Colonic mucosa (tissue), 4 donors: ENCODE data around the gene MYL12A. TPM values are rescaled to one million over a fixed set of nuclear protein-coding genes. Genes with fewer than 3 reads are reported as not detected.
"Not testable (repeated sequence)": the region's sequence is repeated elsewhere in the genome, so short reads cannot be mapped to it uniquely, and the experiment has no call there.

Source experiments
- DNase-seq: peaks from one replicate; pipeline ENCODE4 v3.0.0-alpha.2; 2020
- H3K27ac ChIP-seq: fragments of 200-600 bp; one replicate; pipeline ENCODE4 v1.8.0; 2021
- H3K27me3 ChIP-seq: fragments of 200-600 bp; one replicate; pipeline ENCODE4 v1.8.0; 2021
- H3K36me3 ChIP-seq: fragments of 200-600 bp; one replicate; pipeline ENCODE4 v1.8.0; 2021
- H3K4me1 ChIP-seq: fragments of 200-600 bp; one replicate; pipeline ENCODE4 v1.8.0; 2021; ENCODE audit warnings: mild to moderate bottlenecking
- H3K4me3 ChIP-seq: fragments of 200-600 bp; one replicate; pipeline ENCODE4 v1.8.0; 2021
- H3K9ac ChIP-seq, 2 donors: one replicate each; pipeline ENCODE4 v1.7.0; 2013; ENCODE audit warnings: control low read depth in 2 of 2, low read depth in 2 of 2, low read length in 2 of 2
- H3K9me3 ChIP-seq: fragments of 200-600 bp; one replicate; pipeline ENCODE4 v1.8.0; 2021
- intact Hi-C: fragments of 100-400 bp; cut with DNase I; formaldehyde crosslinking; loops from one replicate; pipeline ENCODE4 v1.14.1; 2022
- total RNA-seq, 2 donors: library from RNA; stranded (reverse); fragmentation: NEBNext Ultra II Directional in 1 of 2; extraction: Animal tissue kit (Norgen Biotek cat#: 25700) in 1 of 2; gene quantifications; one replicate each; pipeline ENCODE4 v1.2.1, GENCODE V29; 2021
- TF ChIP-seq, protein P1 (sequence below): fragments of 200-600 bp; IDR thresholded peaks from one replicate; pipeline ENCODE4 v1.8.0; 2022; ENCODE audit warnings: antibody characterized with exemption, mild to moderate bottlenecking
- donor health status: healthy.
- donor health status: DM: no; HTN: no; CAD: no.
- donor health status: DM: no; HTN: no; CAD: no.

Gene MYL12A
- total RNA-seq, 2 donors from 2014 or later = 338 to 537 TPM

DNA sequence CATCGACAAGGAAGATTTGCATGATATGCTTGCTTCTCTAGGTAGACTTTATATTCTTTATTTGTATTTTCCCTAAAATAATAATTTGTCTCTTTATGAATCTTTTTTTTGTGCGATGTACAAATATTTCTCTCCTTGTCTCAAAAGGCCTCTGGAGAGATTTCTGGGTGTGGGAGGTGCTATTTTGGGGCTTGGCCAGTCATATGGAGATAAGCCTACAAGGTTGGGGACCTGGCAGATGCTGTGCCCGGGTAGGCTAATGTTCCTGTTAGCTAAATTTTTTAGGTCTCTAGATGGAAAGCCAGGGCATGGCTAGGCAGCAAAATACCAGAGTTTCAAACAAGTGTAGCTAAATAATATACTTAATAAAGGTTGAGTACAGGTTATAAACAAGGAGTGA lies 25.4 kb downstream of the MYL12A start:
- no peak for DNase-seq
- intact Hi-C loops = no loop called here
- Histone ChIP-seq H3K9ac (no peak overlapping the region), H3K27me3 (no peaks in the 10 kb centered on the region), H3K9me3 (no peaks in the 10 kb centered on the region), H3K36me3 (peaks cover 14% of the 10 kb centered on the region), H3K4me3 (no peak overlapping the region), H3K27ac (no peak overlapping the region), H3K4me1 (peaks cover 8% of the 10 kb centered on the region)
- TF ChIP-seq, protein P1, sequence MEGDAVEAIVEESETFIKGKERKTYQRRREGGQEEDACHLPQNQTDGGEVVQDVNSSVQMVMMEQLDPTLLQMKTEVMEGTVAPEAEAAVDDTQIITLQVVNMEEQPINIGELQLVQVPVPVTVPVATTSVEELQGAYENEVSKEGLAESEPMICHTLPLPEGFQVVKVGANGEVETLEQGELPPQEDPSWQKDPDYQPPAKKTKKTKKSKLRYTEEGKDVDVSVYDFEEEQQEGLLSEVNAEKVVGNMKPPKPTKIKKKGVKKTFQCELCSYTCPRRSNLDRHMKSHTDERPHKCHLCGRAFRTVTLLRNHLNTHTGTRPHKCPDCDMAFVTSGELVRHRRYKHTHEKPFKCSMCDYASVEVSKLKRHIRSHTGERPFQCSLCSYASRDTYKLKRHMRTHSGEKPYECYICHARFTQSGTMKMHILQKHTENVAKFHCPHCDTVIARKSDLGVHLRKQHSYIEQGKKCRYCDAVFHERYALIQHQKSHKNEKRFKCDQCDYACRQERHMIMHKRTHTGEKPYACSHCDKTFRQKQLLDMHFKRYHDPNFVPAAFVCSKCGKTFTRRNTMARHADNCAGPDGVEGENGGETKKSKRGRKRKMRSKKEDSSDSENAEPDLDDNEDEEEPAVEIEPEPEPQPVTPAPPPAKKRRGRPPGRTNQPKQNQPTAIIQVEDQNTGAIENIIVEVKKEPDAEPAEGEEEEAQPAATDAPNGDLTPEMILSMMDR = no peak

GRCh38 chr18:3277643-3278213 lies 30.1 kb downstream of the MYL12A start:
- intact Hi-C loops = not testable (repeated sequence)

DNA sequence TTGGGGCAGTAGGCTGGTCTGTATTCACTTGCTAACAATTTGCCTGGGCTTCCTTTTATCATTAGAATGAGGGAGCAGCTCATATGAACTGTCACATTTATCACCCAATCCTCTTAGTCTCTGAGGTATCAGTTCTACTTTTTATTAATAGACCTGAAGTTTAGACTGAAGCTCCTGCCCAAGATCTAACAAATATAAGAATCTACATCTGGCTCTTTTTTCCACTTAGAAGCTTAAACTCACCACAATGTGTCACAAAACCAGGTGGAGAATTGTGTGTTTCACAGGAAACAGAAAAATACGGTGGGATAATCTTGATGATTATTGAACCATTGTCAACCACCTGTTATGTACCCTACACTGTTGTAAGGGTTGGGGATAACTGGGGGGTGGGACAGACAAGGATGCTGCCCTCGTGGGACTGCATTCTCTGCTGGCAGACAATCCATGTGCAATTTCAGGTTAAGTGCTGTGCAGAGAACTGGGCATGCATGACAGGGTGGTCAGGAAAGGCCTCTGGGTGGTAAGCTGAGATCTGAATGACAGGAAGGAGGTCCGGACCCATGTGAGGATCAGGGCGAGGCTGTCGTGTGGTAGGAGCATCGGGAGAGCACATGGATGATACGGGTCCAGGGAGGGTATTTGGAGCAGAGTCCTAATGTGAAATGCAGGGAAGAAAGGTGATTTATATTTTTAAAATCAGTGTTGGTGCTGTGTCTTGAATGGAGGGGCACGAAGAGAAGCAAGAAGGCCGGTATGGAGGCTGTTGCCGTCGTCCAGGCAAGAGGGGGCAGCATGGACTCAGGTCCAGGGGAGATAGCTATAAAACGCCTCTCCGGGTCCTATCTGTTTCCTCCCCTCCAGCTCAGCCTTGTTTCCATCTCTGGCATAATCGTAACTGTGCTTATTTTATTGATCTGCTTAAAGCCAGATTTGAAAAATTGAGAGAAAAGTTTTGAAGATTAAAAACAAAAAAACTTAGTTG lies 31.9 kb downstream of the MYL12A start:
- no peak overlapping the region for H3K4me3 ChIP-seq
- intact Hi-C loops = loop anchor here (5.0 to 10.0 kb wide), 5 partner anchors 65 to 585 kb away; no protein-coding TSS in a partner anchor
- peaks cover 14% of the 10 kb centered on the region for H3K36me3 ChIP-seq
- no peak overlapping the region for H3K27ac ChIP-seq
- no peaks in the 10 kb centered on the region for H3K9me3 ChIP-seq
- no peak overlapping the region for H3K9ac ChIP-seq
- H3K4me1 ChIP-seq = no peaks in the 10 kb centered on the region
- no peaks in the 10 kb centered on the region for H3K27me3 ChIP-seq
- TF ChIP-seq, protein P1 = no peak
- DNase-seq = no peak

More at GRCh38 chr18:3277643-3278213, 30.1 kb downstream of the MYL12A start:
- not testable (repeated sequence) for DNase-seq, H3K4me3 ChIP-seq, H3K27me3 ChIP-seq, H3K4me1 ChIP-seq, H3K9me3 ChIP-seq, H3K9ac ChIP-seq, H3K27ac ChIP-seq
- H3K36me3 ChIP-seq = peaks cover 14% of the 10 kb centered on the region

DNA sequence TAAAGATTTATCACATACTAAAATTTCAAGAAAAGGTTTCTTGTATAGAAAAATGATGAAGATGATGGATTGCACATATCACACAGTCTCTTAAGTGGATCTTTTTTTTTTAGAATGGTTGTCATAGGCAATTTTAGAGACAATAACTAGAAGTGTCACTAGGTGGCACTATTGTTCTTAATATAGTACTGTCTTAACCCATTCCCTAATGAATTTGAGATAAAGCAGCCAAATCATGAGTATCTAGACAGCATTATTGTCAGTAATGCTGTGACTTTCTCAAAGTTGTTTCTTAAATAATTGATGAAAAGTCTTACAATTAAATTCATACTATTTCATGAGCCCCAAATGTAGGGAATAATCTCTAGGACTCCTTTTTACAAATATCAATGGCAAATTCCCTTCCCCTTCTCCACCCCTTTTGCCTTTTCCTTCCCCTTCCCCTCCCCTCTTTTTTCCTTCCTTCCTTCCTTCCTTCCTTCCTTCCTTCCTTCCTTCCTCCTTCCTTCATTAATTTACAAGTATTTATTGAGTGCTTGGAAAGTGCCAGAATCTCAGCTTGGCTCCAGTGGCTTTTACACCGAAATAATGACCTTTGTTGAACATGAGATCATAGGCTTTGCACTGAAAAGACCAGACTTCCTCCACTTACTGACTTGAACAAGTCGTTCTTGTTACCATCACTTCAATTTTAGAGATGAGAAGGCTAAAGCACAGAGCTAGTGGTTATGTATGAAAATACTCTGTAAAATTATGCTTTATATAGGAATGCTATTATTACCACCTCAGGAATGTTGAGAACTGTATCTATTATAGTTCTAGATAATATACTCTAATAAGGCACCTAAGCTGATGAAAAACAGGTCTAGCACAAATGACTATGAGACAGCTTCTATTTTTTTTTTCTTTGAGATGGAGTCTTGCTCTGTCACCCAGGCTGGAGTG lies 34.1 kb downstream of the MYL12A start:
- no peak overlapping the region for H3K4me3 ChIP-seq
- H3K4me1 ChIP-seq = no peaks in the 10 kb centered on the region
- no peak overlapping the region for H3K27ac ChIP-seq
- H3K9ac ChIP-seq = no peak overlapping the region
- no peaks in the 10 kb centered on the region for H3K27me3 ChIP-seq
- intact Hi-C loops = loop anchor here (5.0 to 10.0 kb wide), 5 partner anchors 63 to 583 kb away; no protein-coding TSS in a partner anchor
- no peak for DNase-seq
- H3K36me3 ChIP-seq = no peaks in the 10 kb centered on the region
- H3K9me3 ChIP-seq = no peaks in the 10 kb centered on the region
- TF ChIP-seq, protein P1 = peak; percentile 71

DNA sequence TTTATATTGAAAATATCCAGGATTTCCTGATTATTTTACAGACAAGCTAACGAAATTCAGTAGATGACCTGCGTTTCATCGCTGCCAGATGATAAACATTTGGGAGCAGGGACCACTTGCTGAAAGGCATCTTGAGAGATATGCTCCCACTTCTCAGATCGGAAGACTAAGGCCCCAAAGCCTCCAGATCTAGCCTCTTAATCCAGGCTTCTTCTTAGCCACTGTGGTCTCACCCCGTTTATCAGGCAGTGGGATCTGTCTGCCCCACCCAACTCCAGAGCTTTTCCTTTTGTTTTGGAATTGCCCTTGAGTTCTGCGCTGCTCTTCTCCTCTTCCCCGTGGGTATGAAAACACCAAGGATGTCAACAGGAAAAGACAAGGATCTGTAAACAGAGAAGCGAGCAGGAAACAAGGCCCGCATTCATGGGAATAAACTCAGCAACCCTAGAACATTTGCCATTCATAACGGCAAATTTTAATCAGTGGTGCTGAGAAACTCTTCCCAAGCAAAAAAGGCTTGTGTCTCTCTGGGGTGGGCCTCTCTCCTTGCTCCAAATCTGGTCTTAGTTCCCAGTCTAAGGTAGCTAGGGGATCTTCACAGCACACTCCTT lies 35.8 kb downstream of the MYL12A start:
- intact Hi-C loops = loop anchor here (5.0 to 10.0 kb wide), 5 partner anchors 61 to 581 kb away; no protein-coding TSS in a partner anchor
- TF ChIP-seq, protein P1 = no peak
- no peak overlapping the region for H3K4me3 ChIP-seq

More for the DNA sequence above, 35.8 kb downstream of the MYL12A start:
- H3K9ac ChIP-seq = no peak overlapping the region
- H3K36me3 ChIP-seq = no peaks in the 10 kb centered on the region
- H3K9me3 ChIP-seq = no peaks in the 10 kb centered on the region
- H3K4me1 ChIP-seq = no peaks in the 10 kb centered on the region
- H3K27me3 ChIP-seq = no peaks in the 10 kb centered on the region
- DNase-seq = no peak
- no peak overlapping the region for H3K27ac ChIP-seq
